VCaP (cell line): ENCODE data around the gene CLEC18C.
"Not testable (repeated sequence)": the region's sequence is repeated elsewhere in the genome, so short reads cannot be mapped to it uniquely, and the experiment has no call there.

Experiments used
- H3K27ac ChIP-seq: fragments of 450-650 bp; 2 replicates; pipeline ENCODE4 v1.5.1; 2017
- TF ChIP-seq, protein P1 (sequence below): fragments of 450-650 bp; conservative IDR thresholded peaks from 2 replicates; pipeline ENCODE4 v1.5.1; 2017; ENCODE audit warnings: mild to moderate bottlenecking, moderate library complexity

The CLEC18C gene

DNA sequence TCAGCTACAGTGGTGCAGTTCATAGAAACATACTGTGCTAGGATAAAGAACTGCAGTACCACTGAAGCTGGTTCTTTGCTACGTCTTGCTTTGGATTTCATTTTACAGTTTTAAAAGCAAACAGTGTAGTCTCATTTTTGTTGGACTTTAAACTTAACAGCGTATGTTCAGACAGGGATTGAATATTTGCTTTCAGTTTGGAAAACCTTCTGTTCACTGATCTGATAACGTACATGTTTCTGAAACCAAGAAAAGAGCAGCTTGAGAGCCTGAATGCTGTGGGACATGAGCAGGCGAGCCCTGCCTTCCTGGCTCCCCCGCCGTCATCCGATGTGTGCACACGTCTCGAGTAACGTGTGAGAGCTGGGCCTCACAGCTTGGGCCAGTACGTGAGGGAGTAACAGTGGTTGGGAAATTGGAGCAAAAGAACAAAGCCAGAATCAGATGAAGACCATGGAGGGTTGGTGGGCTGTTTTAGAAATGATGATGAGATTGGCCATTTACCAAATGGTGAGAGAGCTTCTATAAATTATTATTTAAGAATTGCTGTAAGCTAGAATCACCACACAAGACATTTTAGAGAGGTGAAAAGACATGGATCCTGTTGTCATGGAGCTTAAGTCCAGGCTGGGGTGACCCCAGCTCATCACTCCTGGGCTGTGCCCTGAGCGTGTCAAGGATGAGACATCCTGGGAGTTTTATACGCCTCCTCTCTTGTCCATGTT is 20.8 kb upstream of the CLEC18C start:
- TF ChIP-seq, protein P1, sequence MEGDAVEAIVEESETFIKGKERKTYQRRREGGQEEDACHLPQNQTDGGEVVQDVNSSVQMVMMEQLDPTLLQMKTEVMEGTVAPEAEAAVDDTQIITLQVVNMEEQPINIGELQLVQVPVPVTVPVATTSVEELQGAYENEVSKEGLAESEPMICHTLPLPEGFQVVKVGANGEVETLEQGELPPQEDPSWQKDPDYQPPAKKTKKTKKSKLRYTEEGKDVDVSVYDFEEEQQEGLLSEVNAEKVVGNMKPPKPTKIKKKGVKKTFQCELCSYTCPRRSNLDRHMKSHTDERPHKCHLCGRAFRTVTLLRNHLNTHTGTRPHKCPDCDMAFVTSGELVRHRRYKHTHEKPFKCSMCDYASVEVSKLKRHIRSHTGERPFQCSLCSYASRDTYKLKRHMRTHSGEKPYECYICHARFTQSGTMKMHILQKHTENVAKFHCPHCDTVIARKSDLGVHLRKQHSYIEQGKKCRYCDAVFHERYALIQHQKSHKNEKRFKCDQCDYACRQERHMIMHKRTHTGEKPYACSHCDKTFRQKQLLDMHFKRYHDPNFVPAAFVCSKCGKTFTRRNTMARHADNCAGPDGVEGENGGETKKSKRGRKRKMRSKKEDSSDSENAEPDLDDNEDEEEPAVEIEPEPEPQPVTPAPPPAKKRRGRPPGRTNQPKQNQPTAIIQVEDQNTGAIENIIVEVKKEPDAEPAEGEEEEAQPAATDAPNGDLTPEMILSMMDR, result no peak
- H3K27ac ChIP-seq, result peak overlapping the region; percentile 31

GRCh38 chr16:70154736-70155135 is 18.9 kb upstream of the CLEC18C start:
- H3K27ac ChIP-seq, result not testable (repeated sequence)

GRCh38 chr16:70156207-70156978 is 17.2 kb upstream of the CLEC18C start:
- H3K27ac ChIP-seq, result no peak overlapping the region; the same call in 1 of the 2 replicates
- TF ChIP-seq, protein P1, result no peak

DNA sequence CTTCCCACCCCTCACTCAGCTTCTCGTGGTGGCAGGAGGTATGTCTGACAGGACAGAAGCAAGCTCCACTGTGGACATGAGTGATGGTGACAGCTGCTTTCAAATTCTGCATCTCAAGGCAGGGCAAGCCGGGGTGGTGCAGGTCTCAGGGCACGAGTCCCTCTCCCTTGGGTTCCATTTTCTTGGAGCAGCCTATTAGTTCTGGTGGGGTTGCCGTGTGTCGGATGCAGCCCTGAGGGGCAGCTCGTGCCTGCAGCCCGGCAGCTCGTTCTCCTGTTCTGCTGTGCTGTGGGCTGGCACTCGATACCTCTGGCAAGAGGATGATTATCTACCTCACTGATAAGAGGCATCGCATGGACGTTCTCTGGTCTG is 16.5 kb upstream of the CLEC18C start:
- no peak overlapping the region for H3K27ac ChIP-seq
- TF ChIP-seq, protein P1, result no peak

GRCh38 chr16:70157477-70158260 is 15.9 kb upstream of the CLEC18C start:
- TF ChIP-seq, protein P1, result no peak
- H3K27ac ChIP-seq, result no peak overlapping the region

DNA sequence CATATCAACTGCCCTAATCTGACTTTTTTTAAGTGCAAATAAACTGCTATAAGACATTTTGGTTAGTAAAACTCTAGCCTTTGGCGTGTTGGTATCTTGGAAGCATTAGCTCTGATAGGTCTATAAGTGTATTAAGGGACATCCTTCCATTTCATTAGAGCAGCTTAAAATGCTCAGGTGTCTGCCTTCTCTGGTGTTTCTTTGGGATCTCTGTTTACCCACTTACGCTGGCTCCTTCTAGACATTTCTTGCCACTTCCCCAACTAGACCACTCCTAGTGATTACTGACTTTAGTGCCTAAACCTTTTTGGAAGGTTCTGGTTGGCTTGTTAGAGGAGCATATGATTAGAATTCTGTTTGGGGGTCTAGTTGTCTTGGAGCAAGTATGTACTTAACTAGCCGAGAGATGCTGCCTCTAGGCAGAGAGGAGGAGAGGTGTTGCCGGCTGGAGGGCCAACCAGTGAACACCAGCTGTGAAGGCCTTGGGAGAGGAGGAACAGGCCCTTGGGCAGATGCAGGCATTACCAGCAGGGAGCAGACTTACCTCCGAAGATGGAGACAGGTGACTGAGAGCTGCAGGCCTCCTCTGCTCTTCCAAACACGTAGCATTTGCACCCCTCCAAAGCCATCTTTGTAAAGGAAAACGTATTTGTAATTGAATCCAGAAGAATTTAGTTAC is 15.2 kb upstream of the CLEC18C start:
- TF ChIP-seq, protein P1, result no peak
- no peak overlapping the region for H3K27ac ChIP-seq

DNA sequence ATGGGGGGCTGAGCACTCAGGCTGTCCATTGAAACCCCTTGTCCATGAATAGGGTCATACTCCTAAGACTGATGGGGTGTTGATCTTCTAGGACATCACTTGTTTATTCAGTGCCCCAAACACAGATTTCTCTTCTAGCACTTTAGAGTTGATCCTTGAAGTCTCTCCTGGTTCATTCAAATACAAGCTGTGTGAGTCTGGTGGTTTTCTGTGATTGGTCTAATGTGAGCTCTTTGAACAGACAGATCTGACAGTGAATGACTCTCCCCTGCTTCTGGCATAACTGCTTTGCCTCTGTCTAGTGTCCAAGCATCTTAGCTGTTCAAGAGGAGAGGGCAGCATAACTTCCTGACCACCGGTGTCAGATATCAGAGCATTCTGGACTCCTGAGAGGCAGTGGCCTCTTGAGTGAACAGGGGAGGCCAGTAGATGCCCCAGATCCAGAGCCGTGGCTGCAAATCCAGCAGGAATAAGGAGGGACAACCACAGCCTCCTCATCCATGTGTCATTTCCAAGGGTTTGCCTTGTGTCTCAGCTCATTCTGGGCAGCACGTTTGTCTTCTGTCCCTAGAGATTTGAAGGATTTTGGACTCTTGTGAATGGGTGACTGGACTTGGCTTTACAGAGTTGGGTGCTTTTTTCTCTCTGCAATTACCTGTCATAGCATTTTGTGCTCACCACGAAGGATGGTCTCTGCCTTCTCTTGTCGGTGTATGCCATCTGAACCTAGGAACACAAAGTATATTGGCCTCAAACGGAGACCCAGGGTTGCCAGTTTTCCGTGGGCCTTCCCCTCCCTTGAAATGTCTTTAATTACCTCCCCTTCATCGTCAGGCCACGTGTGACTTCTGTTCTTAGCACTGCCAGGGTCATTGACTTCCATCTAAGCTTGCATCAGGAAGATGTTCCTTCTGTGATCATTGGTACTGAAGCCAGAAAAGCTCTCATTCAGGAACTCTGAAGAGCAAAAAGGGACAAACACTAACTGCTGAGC is 13.9 kb upstream of the CLEC18C start:
- TF ChIP-seq, protein P1, result no peak
- H3K27ac ChIP-seq, result no peak overlapping the region
